Fibroblast of lung (primary cell): ENCODE results near the gene SIDT2. TPM values are rescaled to one million over a fixed set of nuclear protein-coding genes. Genes with fewer than 3 reads are reported as not detected.
"Not testable (repeated sequence)": the region's sequence is repeated elsewhere in the genome, so short reads cannot be mapped to it uniquely, and the experiment has no call there.

Source experiments
- DNase-seq, 2 donors: peaks; one replicate each; pipeline versions ENCODE4 v3.0.0 to v3.0.0-alpha.2; 2010; ENCODE audit warnings: low read depth in 2 of 2
- H2AFZ ChIP-seq: 2 replicates; pipeline ENCODE4 v1.5.1; 2012; ENCODE audit warnings: low read length, control low read depth, inconsistent platforms
- H3K27ac ChIP-seq: 2 replicates; pipeline ENCODE4 v1.5.1; 2011; ENCODE audit warnings: low read length, control low read depth; ENCODE audit not compliant: insufficient read depth
- H3K27me3 ChIP-seq: 2 replicates; pipeline ENCODE4 v1.5.1; 2011; ENCODE audit warnings: mild to moderate bottlenecking, low read length; ENCODE audit not compliant: control insufficient read depth, insufficient read depth
- H3K36me3 ChIP-seq: 2 replicates; pipeline ENCODE4 v1.5.1; 2011; ENCODE audit warnings: low read length; ENCODE audit not compliant: control insufficient read depth, insufficient read depth
- H3K4me1 ChIP-seq: 2 replicates; pipeline ENCODE4 v1.5.1; 2011; ENCODE audit warnings: low read length; ENCODE audit not compliant: control insufficient read depth, insufficient read depth; ENCODE audit errors: extremely low read depth
- H3K4me2 ChIP-seq: 2 replicates; pipeline ENCODE4 v1.5.1; 2011; ENCODE audit warnings: low read length, control low read depth; ENCODE audit not compliant: insufficient read depth; ENCODE audit errors: extremely low read depth
- H3K4me3 ChIP-seq, 4 experiments: fragments of 200-600 bp in 1 of 4; sonication (generic) in 1 of 4; replicated peaks in 1 of 4; 2 replicates each; pipeline ENCODE4 v1.5.1; 2011 to 2016; ENCODE audit warnings: low read length in 4 of 4, low read depth in 3 of 4, mild to moderate bottlenecking in 3 of 4, control low read depth in 2 of 4, inconsistent platforms in 1 of 4, mixed read lengths in 1 of 4; ENCODE audit not compliant: insufficient read depth in 1 of 4; ENCODE audit errors: control extremely low read depth in 1 of 4
- H3K79me2 ChIP-seq: 2 replicates; pipeline ENCODE4 v1.5.1; 2012; ENCODE audit warnings: mild to moderate bottlenecking, low read length, inconsistent platforms; ENCODE audit not compliant: control insufficient read depth, insufficient read depth
- H3K9ac ChIP-seq: 2 replicates; pipeline ENCODE4 v1.5.1; 2011; ENCODE audit warnings: mild to moderate bottlenecking, low read length, control low read depth; ENCODE audit not compliant: insufficient read depth
- H3K9me3 ChIP-seq: 2 replicates; pipeline ENCODE4 v1.5.1; 2012; ENCODE audit warnings: low read depth, low read length; ENCODE audit not compliant: control insufficient read depth, insufficient read depth
- H4K20me1 ChIP-seq: 2 replicates; pipeline ENCODE4 v1.5.1; 2011; ENCODE audit warnings: low read length; ENCODE audit not compliant: control insufficient read depth, insufficient read depth; ENCODE audit errors: extremely low read depth
- EZH2 ChIP-seq: IDR thresholded peaks from 2 replicates; pipeline ENCODE4 v1.5.1; 2012; ENCODE audit warnings: low read length, control low read depth, mild to moderate bottlenecking; ENCODE audit errors: missing control alignments
- polyA plus RNA-seq, 2 donors: library from polyadenylated mRNA; depleted of rRNA in 1 of 2; stranded (reverse) in 1 of 2; unstranded in 1 of 2; fragments of >200 nt; gene quantifications; 2 replicates each; pipeline ENCODE4 v1.2.1, GENCODE V29; 2011 to 2012; ENCODE audit warnings: missing spikeins in 1 of 2
- total RNA-seq: library from RNA; depleted of rRNA; stranded (reverse); fragments of >200 nt; gene quantifications from 2 replicates; pipeline ENCODE4 v1.2.1, GENCODE V29; 2014
- TF ChIP-seq, protein P1 (sequence below), 2 donors: IDR thresholded peaks in 1 of 2; conservative IDR thresholded peaks in 1 of 2; 1 replicate in 1 of 2; 2 replicates in 1 of 2; pipeline ENCODE4 v1.5.1; 2011 to 2012; ENCODE audit warnings: low read length in 2 of 2, control low read depth in 1 of 2, inconsistent platforms in 1 of 2, low read depth in 1 of 2, mild to moderate bottlenecking in 1 of 2

SIDT2 gene
- total and polyA plus RNA-seq, 2 donors (not counting 1 experiment from before 2014, with no cell fraction given) = 23.5 to 27.2 TPM

DNA sequence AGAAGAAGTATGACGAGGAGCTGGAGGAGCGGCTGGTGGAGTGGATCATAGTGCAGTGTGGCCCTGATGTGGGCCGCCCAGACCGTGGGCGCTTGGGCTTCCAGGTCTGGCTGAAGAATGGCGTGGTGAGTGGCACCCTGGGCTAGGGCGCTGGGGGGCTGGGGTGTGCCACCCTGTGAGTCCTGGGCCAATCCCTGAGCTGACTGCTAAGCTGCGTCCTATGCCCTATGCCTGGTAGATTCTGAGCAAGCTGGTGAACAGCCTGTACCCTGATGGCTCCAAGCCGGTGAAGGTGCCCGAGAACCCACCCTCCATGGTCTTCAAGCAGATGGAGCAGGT lies 24.5 kb downstream of the SIDT2 start:
- Histone ChIP-seq H4K20me1 (no peaks in the 10 kb centered on the region), H3K4me2 (peak overlapping the region; percentile 30), H3K9me3 (no peaks in the 10 kb centered on the region), H3K36me3 (peaks cover 20% of the 10 kb centered on the region), H3K27me3 (no peaks in the 10 kb centered on the region), H3K9ac (no peak overlapping the region), H3K79me2 (peaks cover 48% of the 10 kb centered on the region), H3K4me3 (peak overlapping the region in 2 of 4 experiments; percentile 19 to 76), H2AFZ (no peak overlapping the region), H3K4me1 (peaks cover 40% of the 10 kb centered on the region), H3K27ac (no peak overlapping the region)
- DNase-seq = no peak
- TF ChIP-seq, protein P1, sequence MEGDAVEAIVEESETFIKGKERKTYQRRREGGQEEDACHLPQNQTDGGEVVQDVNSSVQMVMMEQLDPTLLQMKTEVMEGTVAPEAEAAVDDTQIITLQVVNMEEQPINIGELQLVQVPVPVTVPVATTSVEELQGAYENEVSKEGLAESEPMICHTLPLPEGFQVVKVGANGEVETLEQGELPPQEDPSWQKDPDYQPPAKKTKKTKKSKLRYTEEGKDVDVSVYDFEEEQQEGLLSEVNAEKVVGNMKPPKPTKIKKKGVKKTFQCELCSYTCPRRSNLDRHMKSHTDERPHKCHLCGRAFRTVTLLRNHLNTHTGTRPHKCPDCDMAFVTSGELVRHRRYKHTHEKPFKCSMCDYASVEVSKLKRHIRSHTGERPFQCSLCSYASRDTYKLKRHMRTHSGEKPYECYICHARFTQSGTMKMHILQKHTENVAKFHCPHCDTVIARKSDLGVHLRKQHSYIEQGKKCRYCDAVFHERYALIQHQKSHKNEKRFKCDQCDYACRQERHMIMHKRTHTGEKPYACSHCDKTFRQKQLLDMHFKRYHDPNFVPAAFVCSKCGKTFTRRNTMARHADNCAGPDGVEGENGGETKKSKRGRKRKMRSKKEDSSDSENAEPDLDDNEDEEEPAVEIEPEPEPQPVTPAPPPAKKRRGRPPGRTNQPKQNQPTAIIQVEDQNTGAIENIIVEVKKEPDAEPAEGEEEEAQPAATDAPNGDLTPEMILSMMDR (conservative IDR thresholded peaks at IDR 0.05 in 1 of 2, IDR thresholded peaks at IDR 0.05 in 1 of 2; ENCODE audit: low read depth in 1 of 2, low read length in 2 of 2) = no peak
- TF ChIP-seq EZH2 = no peak

DNA sequence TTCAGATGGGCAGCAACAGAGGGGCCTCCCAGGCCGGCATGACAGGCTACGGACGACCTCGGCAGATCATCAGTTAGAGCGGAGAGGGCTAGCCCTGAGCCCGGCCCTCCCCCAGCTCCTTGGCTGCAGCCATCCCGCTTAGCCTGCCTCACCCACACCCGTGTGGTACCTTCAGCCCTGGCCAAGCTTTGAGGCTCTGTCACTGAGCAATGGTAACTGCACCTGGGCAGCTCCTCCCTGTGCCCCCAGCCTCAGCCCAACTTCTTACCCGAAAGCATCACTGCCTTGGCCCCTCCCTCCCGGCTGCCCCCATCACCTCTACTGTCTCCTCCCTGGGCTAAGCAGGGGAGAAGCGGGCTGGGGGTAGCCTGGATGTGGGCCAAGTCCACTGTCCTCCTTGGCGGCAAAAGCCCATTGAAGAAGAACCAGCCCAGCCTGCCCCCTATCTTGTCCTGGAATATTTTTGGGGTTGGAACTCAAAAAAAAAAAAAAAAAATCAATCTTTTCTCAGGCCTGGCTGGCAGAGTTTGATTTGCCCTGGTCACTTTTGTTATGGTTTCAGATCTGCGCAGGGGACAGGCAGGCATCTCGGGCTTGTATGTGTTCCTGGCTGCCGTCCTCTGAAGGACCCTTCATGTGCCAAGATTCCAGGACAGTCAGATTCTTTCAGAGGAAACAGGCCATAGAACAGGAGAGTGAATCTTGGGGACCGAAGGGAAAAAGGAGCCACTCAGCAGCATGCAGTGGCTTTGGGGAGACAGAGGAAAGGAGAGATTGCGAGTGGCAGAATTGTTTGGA lies 25.9 kb downstream of the SIDT2 start:
- Histone ChIP-seq H3K4me3 (no peak overlapping the region), H3K36me3 (peaks cover 20% of the 10 kb centered on the region), H2AFZ (no peak overlapping the region), H3K9ac (peak overlapping the region; percentile 16), H3K27ac (peak overlapping the region; percentile 43), H3K9me3 (no peaks in the 10 kb centered on the region), H3K27me3 (no peaks in the 10 kb centered on the region), H3K79me2 (peaks cover 45% of the 10 kb centered on the region), H3K4me2 (no peak overlapping the region), H3K4me1 (peaks cover 35% of the 10 kb centered on the region), H4K20me1 (no peaks in the 10 kb centered on the region)
- no peak for DNase-seq
- TF ChIP-seq EZH2 = no peak
- TF ChIP-seq, protein P1 (conservative IDR thresholded peaks at IDR 0.05 in 1 of 2, IDR thresholded peaks at IDR 0.05 in 1 of 2; ENCODE audit: low read depth in 1 of 2, low read length in 2 of 2) = no peak

DNA sequence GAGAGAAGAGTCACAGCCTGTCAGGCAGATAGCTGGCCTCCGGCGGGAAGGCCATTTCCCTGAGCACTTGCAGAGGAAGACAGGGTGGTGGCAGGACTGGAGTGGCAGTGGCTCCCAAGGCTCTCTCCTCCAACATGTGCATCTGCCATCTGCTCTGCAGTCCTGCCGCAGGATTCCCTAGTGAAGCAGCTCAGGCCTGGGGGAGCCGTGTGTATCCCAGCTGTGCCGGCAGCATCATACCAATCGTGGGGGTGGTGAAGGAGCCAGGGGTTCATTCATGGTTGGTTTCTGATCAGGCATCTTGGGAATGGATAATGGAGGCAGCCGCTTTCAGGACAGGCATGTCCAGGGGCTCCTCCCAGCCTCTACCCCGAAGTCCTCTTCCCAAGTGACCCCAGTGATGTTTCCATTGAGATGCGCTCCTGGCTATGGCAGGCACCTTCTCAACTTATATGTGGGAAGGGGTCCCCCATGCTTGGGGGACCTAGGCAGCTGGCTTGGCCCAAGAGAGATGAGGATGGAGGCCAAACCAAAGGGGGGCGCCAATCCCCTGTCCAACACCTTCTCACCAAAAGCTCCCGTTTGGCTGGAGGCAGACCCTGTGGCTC lies 26.8 kb downstream of the SIDT2 start:
- Histone ChIP-seq H3K27me3 (no peaks in the 10 kb centered on the region), H3K4me1 (peaks cover 35% of the 10 kb centered on the region), H3K9me3 (no peaks in the 10 kb centered on the region), H3K36me3 (peaks cover 20% of the 10 kb centered on the region), H3K79me2 (peaks cover 37% of the 10 kb centered on the region), H3K4me3 (no peak overlapping the region), H3K9ac (no peak overlapping the region), H2AFZ (no peak overlapping the region), H4K20me1 (no peaks in the 10 kb centered on the region), H3K4me2 (no peak overlapping the region), H3K27ac (no peak overlapping the region)
- TF ChIP-seq, protein P1 (conservative IDR thresholded peaks at IDR 0.05 in 1 of 2, IDR thresholded peaks at IDR 0.05 in 1 of 2; ENCODE audit: low read depth in 1 of 2, low read length in 2 of 2) = no peak
- TF ChIP-seq EZH2 = no peak
- DNase-seq = no peak

DNA sequence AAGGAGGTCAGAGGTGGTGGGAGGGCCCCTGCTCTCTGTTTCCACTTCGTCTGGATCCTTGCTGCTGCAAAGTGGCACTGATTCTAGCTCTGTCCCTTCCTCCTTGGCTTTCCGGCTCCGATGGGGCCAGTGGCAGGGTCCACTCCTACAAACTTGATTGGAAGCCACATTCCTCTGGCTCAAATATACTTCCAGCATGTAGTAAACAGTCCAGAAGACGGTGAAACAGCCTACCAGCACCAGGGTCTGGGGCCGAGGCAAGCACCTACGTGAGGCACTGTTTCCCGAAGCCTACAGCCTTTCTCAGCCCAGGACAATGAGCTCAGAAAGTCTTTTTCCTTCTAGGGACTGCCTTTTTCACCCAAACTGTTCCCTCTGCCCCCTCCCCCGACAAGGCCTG lies 27.6 kb downstream of the SIDT2 start:
- H3K9ac ChIP-seq, H3K27ac ChIP-seq, H2AFZ ChIP-seq, DNase-seq, H3K9me3 ChIP-seq, H3K4me3 ChIP-seq, H3K27me3 ChIP-seq, H4K20me1 ChIP-seq, H3K4me2 ChIP-seq: not testable (repeated sequence)
- peaks cover 30% of the 10 kb centered on the region for H3K4me1 ChIP-seq
- H3K79me2 ChIP-seq = peaks cover 29% of the 10 kb centered on the region
- peaks cover 18% of the 10 kb centered on the region for H3K36me3 ChIP-seq
